Cerebellar nuclear complex (tissue), 1 donor: ENCODE data around the gene TEKT2.

Source experiments
- DNase-seq, 2 experiments: peaks; one replicate each; lab custom pipeline; 2025; lab: John Stamatoyannopoulos, UW

TEKT2 gene

DNA sequence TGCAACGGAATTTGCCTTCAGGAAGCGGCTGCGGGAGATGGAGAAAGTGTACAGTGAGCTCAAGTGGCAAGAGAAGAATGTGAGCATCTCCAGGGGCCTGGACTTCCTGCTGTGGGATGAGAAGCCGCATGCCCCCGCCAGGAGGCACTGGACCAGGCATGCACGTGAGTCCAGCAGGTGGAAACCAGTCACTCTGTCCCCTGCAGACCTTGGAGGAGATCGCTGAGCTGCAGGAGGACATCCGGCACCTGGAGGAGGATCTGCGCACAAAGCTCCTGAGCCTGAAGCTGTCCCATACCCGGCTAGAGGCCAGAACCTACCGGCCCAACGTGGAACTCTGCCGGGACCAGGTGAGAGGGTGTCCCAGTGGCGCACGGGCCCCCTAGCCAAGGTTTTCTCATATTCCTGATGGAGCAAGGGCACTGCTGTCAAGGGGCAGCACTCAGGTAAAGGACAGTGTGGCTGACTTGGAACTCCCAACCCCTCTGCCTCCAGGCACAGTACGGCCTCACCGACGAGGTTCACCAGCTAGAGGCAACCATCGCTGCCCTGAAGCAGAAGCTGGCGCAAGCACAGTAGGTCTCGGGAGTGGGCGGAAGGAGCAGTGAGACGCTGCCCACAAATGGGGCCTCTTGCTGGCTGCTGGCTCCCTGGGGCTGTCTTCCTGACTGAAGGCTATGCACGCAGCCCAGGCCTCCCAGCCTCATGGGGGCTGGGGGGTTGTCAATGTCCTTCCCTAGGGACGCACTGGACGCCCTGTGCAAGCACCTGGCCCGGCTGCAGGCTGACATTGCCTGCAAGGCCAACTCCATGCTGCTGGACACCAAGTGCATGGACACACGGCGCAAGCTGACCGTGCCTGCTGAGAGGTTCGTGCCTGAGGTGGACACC is 3.6 kb downstream of the TEKT2 start:
- DNase-seq, result no peak

DNA sequence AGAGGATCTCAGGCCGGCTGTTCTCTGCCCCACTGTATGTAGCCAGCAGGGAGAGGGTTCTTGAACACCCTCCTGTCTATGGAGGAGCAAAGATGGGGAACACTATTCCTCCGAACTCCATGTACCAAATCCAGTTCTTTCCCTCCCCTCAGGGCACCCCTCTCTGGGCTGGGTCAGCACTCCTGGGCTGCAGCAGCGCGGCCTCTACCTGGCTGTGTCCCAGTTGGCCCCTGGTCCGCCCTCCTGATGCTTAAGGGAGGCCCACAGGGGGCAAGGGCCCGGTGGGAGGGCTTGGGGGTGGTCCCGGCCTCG is 4.3 kb downstream of the TEKT2 start:
- no peak for DNase-seq

DNA sequence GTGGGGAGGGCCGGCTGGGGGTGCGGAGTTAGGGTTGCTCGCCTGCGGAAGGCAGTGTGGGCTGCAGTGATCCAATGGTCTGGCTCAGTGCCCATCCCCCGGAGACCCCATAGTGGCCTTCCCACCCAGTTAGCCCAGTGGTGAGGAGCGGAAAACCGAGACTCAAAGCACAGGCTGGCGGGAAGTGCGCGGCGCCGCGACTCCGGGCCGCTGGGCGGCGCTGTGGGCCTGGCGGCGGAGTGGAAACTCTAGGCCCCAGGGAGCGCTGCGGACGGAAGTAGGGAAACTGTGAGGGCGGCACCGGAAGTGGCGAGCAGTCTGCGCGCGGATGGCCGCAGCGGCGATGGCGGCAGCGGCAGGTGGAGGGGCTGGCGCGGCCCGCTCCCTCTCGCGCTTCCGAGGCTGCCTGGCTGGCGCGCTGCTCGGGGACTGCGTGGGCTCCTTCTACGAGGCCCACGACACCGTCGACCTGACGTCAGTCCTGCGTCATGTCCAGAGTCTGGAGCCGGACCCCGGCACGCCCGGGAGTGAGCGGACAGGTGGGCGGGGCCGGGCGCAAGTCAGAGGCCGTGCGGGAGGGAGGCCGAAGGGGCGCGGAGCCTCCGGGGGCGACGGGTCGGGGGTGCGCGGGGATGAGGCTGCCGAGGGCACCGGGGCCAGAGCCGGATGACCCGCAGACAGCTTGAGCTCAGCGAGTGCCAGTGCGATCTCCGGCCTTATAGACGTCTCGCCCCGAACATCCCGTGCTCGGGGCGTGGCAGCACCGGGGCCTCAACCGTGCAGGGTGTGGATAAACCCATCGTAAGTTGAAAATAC is 4.9 kb downstream of the TEKT2 start, which contains the start of gene ADPRS:
Gene ADPRS (plus strand): TSS at position 316 of the 816 bp plus-strand sequence. CDS start 13 bp downstream, at position 329.
- DNase-seq, result peak in 1 of 2 experiments; percentile 56

DNA sequence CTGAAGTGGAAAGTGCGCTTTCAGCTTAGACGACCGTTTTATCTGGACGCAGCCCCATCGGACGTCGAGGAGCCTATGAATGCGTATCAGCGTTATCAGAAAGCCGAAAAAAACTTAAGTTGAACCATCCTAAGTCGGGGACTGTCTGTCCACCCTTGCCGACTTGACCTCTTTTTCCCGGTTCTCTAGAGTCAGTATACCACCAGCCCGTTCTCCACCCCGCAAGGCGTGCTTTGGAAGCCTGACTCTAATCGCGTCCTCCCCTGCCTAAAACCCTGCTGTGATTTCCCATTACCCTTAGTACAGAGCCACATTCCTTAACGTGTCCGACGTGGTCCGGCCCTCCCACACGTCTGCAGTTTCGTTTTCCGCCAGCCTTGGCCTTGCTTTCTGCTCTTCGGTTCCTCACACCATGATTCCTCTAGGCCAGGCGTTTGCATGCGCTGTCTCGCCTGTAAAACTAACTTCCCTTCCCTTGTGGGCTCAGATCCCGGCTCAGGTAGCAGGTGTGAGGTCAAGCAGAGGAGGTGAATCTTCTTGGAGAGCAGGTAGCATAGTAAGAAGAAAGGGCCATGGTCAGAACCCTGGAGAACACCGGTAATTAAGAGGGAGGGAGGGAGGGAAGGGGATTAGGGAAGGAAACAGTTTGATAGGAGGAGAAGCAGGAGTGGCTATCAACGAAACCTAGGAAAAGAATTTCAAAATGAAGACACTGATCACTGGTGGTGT is 5.7 kb downstream of the TEKT2 start:
- no peak for DNase-seq

GRCh38 chr1:36091141-36091540 is 7.2 kb downstream of the TEKT2 start:
- no peak for DNase-seq

DNA sequence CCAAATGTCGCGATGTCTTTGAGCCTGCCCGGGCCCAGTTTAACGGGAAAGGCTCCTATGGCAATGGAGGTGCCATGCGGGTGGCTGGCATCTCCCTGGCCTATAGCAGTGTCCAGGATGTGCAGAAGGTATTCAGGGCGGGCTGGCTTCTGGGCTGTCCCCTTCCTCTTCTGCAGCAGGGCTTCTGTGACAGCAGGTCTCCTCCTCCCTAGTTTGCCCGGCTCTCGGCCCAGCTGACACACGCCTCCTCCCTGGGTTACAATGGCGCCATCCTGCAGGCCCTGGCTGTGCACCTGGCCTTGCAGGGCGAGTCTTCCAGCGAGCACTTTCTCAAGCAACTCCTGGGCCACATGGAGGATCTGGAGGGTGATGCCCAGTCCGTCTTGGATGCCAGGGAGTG is 7.8 kb downstream of the TEKT2 start:
- DNase-seq, result no peak

- DNase-seq, result no peak
Observed at GRCh38 chr1:36092166-36092797, 8.4 kb downstream of the TEKT2 start.

- DNase-seq, result no peak
Observed at GRCh38 chr1:36092798-36093185, 8.9 kb downstream of the TEKT2 start.

DNA sequence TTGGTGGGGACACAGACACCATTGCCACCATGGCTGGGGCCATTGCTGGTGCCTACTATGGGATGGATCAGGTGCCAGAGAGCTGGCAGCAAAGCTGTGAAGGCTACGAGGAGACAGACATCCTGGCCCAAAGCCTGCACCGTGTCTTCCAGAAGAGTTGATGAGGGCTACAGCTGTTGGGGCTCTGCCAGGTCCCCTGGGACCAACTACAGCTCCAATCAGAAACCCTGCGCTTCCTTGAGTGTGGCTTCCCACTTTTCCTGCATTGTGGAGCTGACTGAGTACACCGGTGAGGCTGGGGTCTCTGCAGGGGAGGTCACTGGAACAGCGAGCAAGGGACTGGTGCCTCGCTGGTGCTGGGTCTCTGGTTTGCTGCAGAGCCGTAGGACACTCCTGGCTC is 9.3 kb downstream of the TEKT2 start:
- no peak for DNase-seq

GRCh38 chr1:36093929-36094328 is 10.0 kb downstream of the TEKT2 start:
- DNase-seq, result peak; percentile 52 to 58

- no peak for DNase-seq
Observed at GRCh38 chr1:36094621-36095061, 10.7 kb downstream of the TEKT2 start.

DNA sequence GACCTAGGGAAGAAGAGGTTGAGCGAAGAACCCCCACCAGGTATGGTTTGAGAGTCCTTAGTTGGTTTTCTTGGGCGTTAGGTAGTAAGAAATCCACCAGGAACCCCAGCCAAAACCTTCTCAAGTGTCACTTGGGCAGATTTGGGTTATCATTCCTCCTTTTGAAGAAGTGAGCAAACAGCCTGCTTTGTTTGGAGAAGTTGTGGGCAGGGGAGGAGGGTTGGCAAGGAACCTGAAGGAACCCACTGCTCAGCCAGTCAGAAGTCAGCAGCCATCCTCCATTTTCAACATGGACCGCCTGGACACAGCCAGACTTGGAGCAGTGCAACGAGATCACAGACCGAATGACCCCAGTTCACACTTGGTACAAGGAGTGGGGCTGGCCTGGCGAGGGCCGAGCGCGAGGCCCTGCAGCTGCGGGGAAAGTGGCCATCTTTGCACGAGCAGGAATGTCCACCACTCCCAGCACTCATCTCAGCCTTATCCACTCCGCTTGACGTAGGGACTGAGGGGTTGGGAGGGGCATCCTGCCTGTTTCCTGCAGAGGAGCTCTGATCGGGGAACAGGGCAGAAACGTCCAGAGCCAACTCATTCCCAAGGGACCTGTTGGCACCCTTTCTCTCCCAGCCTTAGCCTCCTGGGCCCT is 12.0 kb downstream of the TEKT2 start:
- DNase-seq, result no peak

- no peak for DNase-seq
Observed at GRCh38 chr1:36096500-36097432, 12.9 kb downstream of the TEKT2 start.

- DNase-seq, result no peak
Observed at GRCh38 chr1:36097693-36098585, 14.0 kb downstream of the TEKT2 start.

GRCh38 chr1:36098650-36099365 is 14.9 kb downstream of the TEKT2 start:
- DNase-seq, result no peak

DNA sequence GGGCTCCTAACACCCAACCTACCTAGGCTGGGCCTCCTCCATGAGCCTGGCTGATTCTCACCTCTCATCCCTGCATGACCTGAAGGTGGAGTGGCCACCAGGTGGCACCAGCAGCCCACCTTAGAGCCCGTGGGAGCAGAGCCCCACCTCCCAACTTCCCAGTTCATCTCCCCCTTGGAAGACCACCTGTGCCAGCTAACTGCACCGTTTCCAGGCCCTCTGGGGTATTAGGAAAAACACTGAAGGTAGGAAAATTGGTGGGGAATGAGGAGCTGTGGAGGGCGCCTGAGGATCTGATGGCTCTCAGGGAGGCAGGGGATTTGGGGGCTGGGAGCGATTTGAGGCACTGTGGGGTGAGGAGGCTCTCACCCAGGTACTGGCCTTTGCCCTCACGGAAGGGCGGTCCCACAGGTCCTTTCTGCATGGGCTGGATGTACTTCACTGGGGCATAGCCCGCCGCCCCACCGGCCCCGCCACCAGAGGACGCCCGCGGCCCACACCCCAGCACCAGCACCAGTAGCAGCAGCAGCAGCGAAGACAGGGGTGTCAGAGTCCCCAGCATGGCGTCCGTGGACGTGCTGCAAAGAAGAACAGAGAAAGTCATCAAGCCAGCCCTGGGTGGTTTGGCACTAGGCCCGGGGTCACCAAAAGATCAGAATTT is 15.9 kb downstream of the TEKT2 start:
- DNase-seq, result peak in 1 of 2 experiments; percentile 43

- no peak for DNase-seq
Observed at GRCh38 chr1:36100376-36100775, 16.5 kb downstream of the TEKT2 start.

DNA sequence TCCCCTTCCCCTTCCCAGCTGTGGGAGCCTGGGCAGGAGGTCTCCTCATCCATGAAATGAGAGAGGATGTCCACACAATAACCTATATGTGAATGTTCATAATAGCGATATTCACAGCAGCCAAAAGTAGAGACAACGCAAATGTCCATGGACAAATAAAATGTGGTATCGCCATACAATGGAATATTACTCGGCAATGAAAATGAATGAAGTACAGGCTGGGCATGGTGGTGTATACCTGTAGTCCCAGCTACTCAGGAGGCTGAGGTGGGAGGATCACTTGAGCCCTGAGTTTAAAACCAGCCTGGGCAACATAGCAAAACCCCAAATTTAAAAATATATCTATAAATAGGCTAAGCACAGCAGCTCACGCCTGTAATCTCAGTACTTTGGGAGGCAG is 17.7 kb downstream of the TEKT2 start:
- no peak for DNase-seq
